HUES64 (cell line): ENCODE measurements around the gene CBX7.

Experiments used
- H3K27ac ChIP-seq: 2 replicates; pipeline ENCODE4 v1.7.0; 2013; ENCODE audit warnings: low read depth, low read length, inconsistent platforms
- H3K27me3 ChIP-seq: 2 replicates; pipeline ENCODE4 v1.6.1; 2013; ENCODE audit warnings: mild to moderate bottlenecking, low read length; ENCODE audit not compliant: insufficient read depth
- H3K36me3 ChIP-seq: 2 replicates; pipeline ENCODE4 v1.6.1; 2013; ENCODE audit warnings: mild to moderate bottlenecking, low read length; ENCODE audit not compliant: insufficient read depth
- H3K4me1 ChIP-seq: 2 replicates; pipeline ENCODE4 v1.6.1; 2013; ENCODE audit warnings: mild to moderate bottlenecking, low read length, moderate library complexity; ENCODE audit not compliant: insufficient read depth
- H3K4me3 ChIP-seq: 2 replicates; pipeline ENCODE4 v1.5.1; 2013; ENCODE audit warnings: mild to moderate bottlenecking, low read length, moderate library complexity
- H3K9ac ChIP-seq: 2 replicates; pipeline ENCODE4 v1.6.1; 2013; ENCODE audit warnings: mild to moderate bottlenecking, low read depth, low read length
- H3K9me3 ChIP-seq: 2 replicates; pipeline ENCODE4 v1.6.1; 2013; ENCODE audit warnings: low read depth, low read length; ENCODE audit not compliant: insufficient read depth
- WGBS: fragments of 150-250, 120-280 bp; methylation state at CpG from one replicate; pipeline ENCODE4 v1.1.7; 2013; ENCODE audit warnings: missing lambda C conversion rate; 5-methylcytosine and 5-hydroxymethylcytosine counted together

CBX7 gene

DNA sequence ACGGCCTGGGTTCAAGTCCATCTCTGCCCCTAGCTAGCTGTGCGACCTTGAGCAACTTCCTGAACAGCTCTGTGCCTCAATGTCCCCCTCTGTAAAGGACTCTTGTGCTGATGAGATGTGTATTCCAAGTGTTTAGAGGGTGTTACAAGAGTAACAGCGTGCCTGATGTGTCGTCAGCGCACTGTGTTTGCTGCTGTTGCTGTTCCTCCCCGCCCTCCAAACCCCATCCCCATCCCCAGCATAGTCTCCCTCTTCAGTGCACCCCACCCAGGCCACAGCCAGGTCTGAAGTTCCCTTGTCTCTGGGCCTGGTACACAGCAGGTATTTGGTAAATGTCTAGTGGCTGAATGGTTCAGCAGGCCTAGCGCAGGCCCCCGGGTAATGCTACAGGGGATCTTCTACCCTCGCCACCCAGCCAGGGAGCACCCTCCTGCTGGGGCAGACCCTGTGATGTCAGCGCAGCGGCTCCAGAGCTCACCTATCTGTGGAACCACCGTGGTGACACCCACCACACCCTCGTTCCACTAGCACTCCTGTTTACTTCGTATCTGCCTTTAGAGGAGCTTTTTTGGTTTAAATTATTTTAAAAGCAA, 10.3 kb downstream of the CBX7 start:
- H3K9ac ChIP-seq, result no peak overlapping the region
- no peaks in the 10 kb centered on the region for H3K9me3 ChIP-seq
- H3K27me3 ChIP-seq, result peaks cover 14% of the 10 kb centered on the region
- no peak overlapping the region for H3K4me3 ChIP-seq
- peaks cover 4% of the 10 kb centered on the region; the same call in 1 of the 2 replicates for H3K4me1 ChIP-seq
- no peaks in the 10 kb centered on the region for H3K36me3 ChIP-seq
- H3K27ac ChIP-seq, result no peak overlapping the region
- WGBS, result 95% methylated on average over 14 of the region's 14 CpGs

DNA sequence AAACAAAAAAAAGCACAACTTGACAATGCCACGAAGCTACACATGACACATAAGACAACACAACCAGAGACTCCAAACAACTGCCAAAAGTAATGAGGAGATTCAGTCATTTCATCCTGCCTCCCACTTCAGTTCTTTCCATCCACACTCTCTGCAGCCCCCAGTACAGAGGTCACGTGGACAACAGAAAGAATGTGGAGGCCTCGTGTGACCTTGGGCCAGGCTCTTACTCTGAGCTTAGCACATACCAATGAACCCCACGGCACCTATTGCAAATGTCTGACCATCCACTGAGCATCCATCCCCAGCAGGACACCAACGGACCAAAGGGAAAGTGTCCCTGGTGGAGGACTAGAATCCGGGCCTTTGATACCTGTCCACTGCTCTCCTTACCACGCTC, 12.5 kb downstream of the CBX7 start:
- H3K27ac ChIP-seq, result no peak overlapping the region
- no peak overlapping the region for H3K9ac ChIP-seq
- peaks cover 7% of the 10 kb centered on the region; the same call in 1 of the 2 replicates for H3K4me1 ChIP-seq
- WGBS, result 84% methylated on average over 7 of the region's 7 CpGs
- H3K27me3 ChIP-seq, result peaks cover 9% of the 10 kb centered on the region
- H3K36me3 ChIP-seq, result no peaks in the 10 kb centered on the region
- H3K4me3 ChIP-seq, result no peak overlapping the region
- no peaks in the 10 kb centered on the region for H3K9me3 ChIP-seq

GRCh38 chr22:39138357-39138997, 14.0 kb downstream of the CBX7 start:
- no peaks in the 10 kb centered on the region for H3K9me3 ChIP-seq
- H3K27me3 ChIP-seq, result no peaks in the 10 kb centered on the region
- peaks cover 4% of the 10 kb centered on the region; the same call in 1 of the 2 replicates for H3K4me1 ChIP-seq
- no peak overlapping the region for H3K9ac ChIP-seq
- no peaks in the 10 kb centered on the region for H3K36me3 ChIP-seq
- no peak overlapping the region for H3K27ac ChIP-seq
- H3K4me3 ChIP-seq, result no peak overlapping the region
- WGBS, result 84% methylated on average over 14 of the region's 14 CpGs

GRCh38 chr22:39136317-39136716, 16.2 kb downstream of the CBX7 start:
- Histone ChIP-seq H3K4me3 (no peak overlapping the region), H3K9me3 (no peaks in the 10 kb centered on the region), H3K27ac (no peak overlapping the region), H3K36me3 (no peaks in the 10 kb centered on the region), H3K27me3 (no peaks in the 10 kb centered on the region), H3K4me1 (peaks cover 6% of the 10 kb centered on the region), H3K9ac (no peak overlapping the region)
- WGBS, result 92% methylated on average over 8 of the region's 8 CpGs

- no peaks in the 10 kb centered on the region for H3K9me3 ChIP-seq
- no peak overlapping the region for H3K9ac ChIP-seq
- WGBS, result 49% methylated on average over 15 of the region's 15 CpGs
- H3K4me1 ChIP-seq, result peaks cover 17% of the 10 kb centered on the region
- no peak overlapping the region for H3K27ac ChIP-seq
- no peak overlapping the region for H3K4me3 ChIP-seq
- H3K27me3 ChIP-seq, result no peaks in the 10 kb centered on the region
- no peaks in the 10 kb centered on the region for H3K36me3 ChIP-seq
These were observed 17.2 kb downstream of the CBX7 start for GRCh38 chr22:39135092-39135896.

GRCh38 chr22:39134366-39135091, 18.0 kb downstream of the CBX7 start:
- Histone ChIP-seq H3K27ac (no peak overlapping the region), H3K36me3 (no peaks in the 10 kb centered on the region), H3K27me3 (no peaks in the 10 kb centered on the region), H3K4me3 (no peak overlapping the region), H3K4me1 (peaks cover 19% of the 10 kb centered on the region), H3K9me3 (no peaks in the 10 kb centered on the region), H3K9ac (no peak overlapping the region)
- 93% methylated on average over 35 of the region's 35 CpGs for WGBS

- Histone ChIP-seq H3K36me3 (no peaks in the 10 kb centered on the region), H3K27ac (no peak overlapping the region), H3K9me3 (no peaks in the 10 kb centered on the region), H3K4me1 (peaks cover 19% of the 10 kb centered on the region), H3K27me3 (no peaks in the 10 kb centered on the region), H3K9ac (no peak overlapping the region), H3K4me3 (no peak overlapping the region)
- 91% methylated on average over 17 of the region's 17 CpGs for WGBS
These were observed 18.6 kb downstream of the CBX7 start for GRCh38 chr22:39133871-39134270.

DNA sequence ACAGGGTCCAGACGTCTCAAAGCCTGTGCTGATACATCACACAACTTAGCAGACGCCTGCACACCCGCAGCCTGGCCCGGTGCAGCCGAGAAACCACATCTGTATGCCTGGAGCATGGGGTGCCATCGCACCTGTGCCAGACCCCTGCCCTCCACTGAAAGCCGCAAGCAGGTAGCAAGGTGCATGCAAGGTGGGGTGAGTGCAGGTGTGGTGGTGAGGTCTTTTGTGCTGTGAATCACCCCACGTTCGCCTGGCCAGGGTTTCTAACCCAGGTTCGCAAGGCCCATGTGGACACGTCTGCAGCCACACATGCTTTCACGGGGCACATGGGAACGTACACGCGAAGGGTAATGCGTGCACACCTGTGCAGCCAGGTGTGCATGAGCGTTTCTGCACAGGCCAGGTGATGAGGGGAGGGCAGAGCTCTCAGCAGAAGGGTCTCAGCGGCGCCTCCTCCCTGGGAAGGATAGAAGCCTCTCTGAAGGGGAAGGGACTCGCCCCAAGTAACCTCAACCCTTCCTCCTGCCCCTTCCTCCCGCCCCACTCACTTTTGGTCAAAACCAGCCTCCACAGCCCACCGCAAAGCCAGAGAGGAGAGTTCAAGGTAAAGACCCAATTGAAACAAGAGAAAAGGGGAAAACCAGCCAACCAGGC, 19.5 kb downstream of the CBX7 start:
- Histone ChIP-seq H3K27ac (no peak overlapping the region), H3K9me3 (no peaks in the 10 kb centered on the region), H3K9ac (no peak overlapping the region), H3K4me3 (no peak overlapping the region), H3K27me3 (no peaks in the 10 kb centered on the region), H3K36me3 (no peaks in the 10 kb centered on the region), H3K4me1 (peaks cover 19% of the 10 kb centered on the region)
- 93% methylated on average over 19 of the region's 22 CpGs for WGBS

DNA sequence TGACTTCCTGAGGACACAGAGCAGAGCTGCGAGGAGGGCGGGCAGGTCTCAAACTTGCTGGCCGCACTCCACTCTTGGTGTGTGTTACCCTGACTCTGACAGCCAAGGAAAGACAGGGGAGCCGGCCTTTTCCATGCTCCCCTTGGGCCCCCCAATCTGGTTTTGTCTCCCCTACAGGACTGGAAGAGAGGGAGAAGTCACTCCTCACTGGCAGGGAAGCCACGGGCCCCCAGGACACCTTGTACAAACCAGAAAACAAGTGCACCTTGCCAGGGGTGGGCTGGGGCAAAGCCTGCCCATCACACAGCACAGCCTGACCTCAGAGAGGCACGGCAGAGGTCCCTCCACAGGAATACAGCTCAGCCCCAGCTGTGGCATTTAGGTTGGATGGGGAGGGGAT, 20.2 kb downstream of the CBX7 start:
- WGBS, result 84% methylated on average over 6 of the region's 6 CpGs
- Histone ChIP-seq H3K4me3 (no peak overlapping the region), H3K4me1 (peaks cover 19% of the 10 kb centered on the region), H3K36me3 (no peaks in the 10 kb centered on the region), H3K9me3 (no peaks in the 10 kb centered on the region), H3K9ac (no peak overlapping the region), H3K27ac (no peak overlapping the region), H3K27me3 (no peaks in the 10 kb centered on the region)

DNA sequence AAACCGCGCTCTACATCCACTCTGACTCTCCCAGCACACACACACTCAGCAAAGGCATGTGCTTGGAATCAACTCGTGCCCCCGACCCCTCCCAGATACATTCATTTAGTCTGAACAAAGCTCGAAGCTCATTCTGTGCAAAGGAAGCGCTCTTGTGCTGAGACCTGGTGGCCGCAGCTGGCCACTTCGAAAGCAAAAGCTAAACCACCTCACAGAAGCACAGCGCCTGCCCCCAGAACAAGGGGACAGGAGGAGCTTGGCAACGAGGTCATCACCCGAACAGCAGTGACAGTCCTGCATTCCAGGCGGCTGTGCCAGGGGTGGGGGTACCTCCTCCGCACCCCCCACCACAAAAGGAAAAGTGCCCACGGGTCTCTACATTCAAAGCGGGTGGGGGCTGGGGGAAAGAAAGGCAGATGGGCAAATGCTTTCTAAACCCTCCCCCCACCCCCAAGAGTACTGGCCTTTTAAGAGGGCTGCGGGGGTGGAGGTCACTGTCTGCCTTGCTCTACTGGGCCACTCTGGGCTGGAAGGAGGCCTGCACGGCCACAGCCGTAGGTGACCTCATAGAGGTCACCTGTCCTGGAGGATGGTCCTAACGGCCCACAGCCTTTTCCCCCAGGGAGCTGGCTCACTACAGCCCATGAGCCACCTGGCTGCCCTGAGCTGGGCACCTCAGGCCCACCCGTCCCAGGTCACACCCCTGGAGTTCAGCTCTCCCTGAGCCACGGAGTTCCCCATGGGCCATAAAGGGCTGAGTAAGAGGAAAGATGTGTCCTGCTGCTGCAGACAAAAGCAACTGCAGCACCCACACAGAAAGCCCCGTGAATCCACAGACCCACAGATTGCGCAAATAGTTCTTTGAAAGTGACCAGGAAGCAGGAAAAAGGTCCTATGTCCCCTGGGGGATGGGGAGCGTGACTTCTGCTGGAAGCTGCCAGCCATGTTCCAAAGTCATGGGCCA, 21.3 kb downstream of the CBX7 start:
- H3K36me3 ChIP-seq, result no peaks in the 10 kb centered on the region
- H3K27ac ChIP-seq, result no peak overlapping the region
- no peaks in the 10 kb centered on the region for H3K9me3 ChIP-seq
- 66% methylated on average over 21 of the region's 24 CpGs for WGBS
- H3K4me3 ChIP-seq, result no peak overlapping the region
- H3K9ac ChIP-seq, result no peak overlapping the region
- H3K27me3 ChIP-seq, result no peaks in the 10 kb centered on the region
- peaks cover 19% of the 10 kb centered on the region for H3K4me1 ChIP-seq
